Astrocyte of the cerebellum (primary cell): ENCODE measurements around the gene CACNA2D3.

Experiments
- DNase-seq: peaks from one replicate; pipeline ENCODE4 v3.0.0-alpha.2; 2011; ENCODE audit warnings: low read depth
- H3K4me3 ChIP-seq: 2 replicates; pipeline ENCODE4 v1.5.1; 2011; ENCODE audit warnings: mild to moderate bottlenecking, low read depth, low read length, moderate library complexity
- in situ Hi-C: cut with HindIII; loops from 2 replicates; pipeline ENCODE4 v1.10.0; 2017; ENCODE audit warnings: low sequenced_read_pairs
- TF ChIP-seq, protein P1 (sequence below): IDR thresholded peaks from 2 replicates; pipeline ENCODE4 v1.5.1; 2012; ENCODE audit warnings: low read length, low read depth, moderate library complexity, mild to moderate bottlenecking; ENCODE audit errors: missing control alignments

CACNA2D3 gene

DNA sequence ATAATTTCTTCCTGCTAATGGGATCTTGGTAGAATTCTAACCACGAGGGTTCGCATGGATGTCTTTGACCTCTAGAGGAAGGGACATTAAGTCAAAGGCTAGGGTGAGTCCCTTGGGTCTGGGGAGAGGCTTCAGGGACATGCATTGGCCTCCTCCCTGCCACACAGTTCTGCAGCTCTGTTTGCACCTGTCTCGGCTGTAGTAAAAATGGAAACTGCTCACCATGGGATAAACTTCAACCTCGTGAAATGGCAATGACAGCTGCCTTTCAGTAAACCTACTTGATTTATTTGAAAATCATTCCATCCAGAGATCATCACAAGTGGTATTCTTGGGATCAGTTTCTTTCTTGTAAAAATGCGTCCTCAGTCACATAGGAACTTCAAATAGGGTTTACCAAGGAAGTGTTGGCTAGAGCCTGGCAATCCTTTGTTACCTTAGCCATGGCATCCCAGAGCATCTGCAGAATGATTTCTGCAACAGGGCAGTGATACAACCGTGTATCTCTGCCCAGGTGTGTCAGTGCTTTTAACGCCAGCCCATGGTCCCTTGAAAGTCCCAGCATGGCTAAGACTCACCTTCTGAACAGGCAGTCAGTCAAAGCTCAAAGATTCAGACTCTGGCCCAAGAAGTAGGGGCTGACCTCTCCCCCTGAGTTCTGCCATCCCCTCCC lies 819.5 kb downstream of the CACNA2D3 start:
- TF ChIP-seq, protein P1, sequence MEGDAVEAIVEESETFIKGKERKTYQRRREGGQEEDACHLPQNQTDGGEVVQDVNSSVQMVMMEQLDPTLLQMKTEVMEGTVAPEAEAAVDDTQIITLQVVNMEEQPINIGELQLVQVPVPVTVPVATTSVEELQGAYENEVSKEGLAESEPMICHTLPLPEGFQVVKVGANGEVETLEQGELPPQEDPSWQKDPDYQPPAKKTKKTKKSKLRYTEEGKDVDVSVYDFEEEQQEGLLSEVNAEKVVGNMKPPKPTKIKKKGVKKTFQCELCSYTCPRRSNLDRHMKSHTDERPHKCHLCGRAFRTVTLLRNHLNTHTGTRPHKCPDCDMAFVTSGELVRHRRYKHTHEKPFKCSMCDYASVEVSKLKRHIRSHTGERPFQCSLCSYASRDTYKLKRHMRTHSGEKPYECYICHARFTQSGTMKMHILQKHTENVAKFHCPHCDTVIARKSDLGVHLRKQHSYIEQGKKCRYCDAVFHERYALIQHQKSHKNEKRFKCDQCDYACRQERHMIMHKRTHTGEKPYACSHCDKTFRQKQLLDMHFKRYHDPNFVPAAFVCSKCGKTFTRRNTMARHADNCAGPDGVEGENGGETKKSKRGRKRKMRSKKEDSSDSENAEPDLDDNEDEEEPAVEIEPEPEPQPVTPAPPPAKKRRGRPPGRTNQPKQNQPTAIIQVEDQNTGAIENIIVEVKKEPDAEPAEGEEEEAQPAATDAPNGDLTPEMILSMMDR, result no peak
- DNase-seq, result no peak
- in situ Hi-C loops, result no loop called here
- no peak overlapping the region for H3K4me3 ChIP-seq

DNA sequence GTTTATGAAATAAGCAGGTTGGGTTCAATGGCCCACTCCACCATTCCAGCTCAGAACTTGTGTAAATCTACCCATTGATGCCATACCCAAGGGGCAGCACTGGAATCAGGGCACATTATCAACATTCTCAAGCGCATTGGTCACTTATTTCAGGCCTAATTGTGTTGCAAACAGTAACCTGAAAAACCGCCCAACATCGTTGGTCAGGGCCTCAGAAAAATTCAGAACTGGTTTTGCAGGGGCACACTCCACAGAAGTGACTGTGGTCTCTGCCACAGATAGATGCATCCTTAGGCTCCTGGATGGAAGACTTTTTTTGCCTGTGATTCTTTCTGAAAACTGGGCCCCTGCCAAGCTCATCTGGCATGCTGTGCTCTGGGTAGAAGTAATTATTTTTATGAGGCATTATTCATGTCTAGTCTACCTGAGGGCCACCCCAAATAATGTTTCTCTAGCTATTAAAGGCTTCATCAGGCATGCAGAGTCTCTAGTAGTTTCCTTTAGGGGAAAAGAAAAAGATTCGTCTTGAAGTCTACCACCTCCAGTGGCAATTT lies 827.2 kb downstream of the CACNA2D3 start:
- TF ChIP-seq, protein P1, result no peak
- H3K4me3 ChIP-seq, result no peak overlapping the region
- no peak for DNase-seq
- in situ Hi-C loops, result loop anchor here (25.0 kb wide), 1 partner anchor 538 kb away; the partner anchor contains the start of gene WNT5A

DNA sequence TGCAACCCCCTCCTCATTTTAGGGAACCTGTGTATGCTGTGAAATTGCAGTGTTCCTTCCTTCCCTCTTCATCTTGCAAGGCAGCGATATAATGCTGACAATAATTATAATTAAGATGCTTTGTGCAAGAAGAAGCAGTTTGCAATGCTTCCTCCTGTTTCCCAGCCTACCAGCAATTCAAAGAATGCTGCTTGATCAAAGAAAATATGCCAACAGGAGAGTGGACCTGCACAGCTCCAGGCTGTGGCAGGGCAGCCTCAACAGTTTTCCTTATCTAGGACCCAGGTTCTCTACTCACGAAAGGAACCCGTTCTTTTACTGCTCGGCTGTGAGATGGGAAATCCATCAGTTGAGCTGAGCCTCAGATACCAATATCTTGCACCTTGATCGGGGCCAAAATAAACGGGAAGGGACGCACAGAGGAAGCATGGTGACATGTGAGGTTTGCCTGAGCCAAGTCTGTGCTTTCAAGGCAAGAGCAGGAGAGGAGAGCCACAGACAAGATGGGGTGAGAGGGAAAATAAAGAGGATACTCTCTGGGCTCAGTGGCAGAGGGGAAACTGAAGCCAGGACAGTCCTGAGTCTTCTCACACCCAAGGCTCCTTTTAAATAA lies 828.1 kb downstream of the CACNA2D3 start:
- DNase-seq, result no peak
- no peak overlapping the region for H3K4me3 ChIP-seq
- in situ Hi-C loops, result loop anchor here (25.0 kb wide), 1 partner anchor 537 kb away; the partner anchor contains the start of gene WNT5A
- TF ChIP-seq, protein P1, result no peak

DNA sequence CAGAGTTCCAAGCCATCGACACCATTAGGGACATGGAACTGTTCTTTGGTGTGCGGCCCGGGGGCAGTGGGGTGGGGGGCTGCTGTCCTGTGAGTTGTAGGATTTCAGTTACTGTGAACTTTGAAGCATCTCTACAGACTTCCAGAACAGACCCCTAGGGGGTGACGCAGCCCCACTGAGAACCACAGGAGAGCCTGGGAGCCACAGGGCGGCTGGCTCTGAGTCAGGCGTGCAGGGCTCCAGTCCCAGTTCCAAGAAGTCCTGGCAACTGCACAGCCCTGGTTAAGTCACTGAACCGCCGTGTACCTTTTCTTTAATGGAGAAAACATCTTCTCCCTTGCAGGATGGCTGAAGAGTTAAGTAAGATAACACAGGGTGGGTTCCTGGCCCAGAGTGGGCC lies 829.1 kb downstream of the CACNA2D3 start:
- H3K4me3 ChIP-seq, result no peak overlapping the region
- DNase-seq, result peak; percentile 93
- TF ChIP-seq, protein P1, result peak; percentile 77
- in situ Hi-C loops, result loop anchor here (25.0 kb wide), 1 partner anchor 536 kb away; the partner anchor contains the start of gene WNT5A

DNA sequence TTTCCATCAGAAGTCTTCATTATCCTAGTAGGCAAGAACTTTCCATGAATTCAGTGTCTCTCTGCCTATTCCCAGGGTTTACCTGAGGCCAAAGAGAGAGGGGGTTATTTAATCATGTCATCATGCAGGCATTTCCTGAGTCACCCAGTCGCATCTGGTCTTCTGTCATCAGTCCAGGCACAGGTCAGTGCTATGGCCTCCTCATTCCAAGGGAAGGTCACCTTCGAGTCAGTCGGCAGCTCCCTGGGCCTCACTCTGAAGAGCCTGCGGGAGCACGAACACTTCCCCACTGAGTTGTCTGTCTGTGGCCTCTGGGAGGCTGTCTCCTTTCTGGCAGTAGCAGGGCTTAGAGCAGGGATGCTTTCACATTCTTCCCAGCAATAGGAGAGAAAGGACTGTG lies 831.7 kb downstream of the CACNA2D3 start:
- TF ChIP-seq, protein P1, result no peak
- H3K4me3 ChIP-seq, result no peak overlapping the region
- in situ Hi-C loops, result loop anchor here (25.0 kb wide), 1 partner anchor 533 kb away; the partner anchor contains the start of gene WNT5A
- peak; percentile 63 for DNase-seq

DNA sequence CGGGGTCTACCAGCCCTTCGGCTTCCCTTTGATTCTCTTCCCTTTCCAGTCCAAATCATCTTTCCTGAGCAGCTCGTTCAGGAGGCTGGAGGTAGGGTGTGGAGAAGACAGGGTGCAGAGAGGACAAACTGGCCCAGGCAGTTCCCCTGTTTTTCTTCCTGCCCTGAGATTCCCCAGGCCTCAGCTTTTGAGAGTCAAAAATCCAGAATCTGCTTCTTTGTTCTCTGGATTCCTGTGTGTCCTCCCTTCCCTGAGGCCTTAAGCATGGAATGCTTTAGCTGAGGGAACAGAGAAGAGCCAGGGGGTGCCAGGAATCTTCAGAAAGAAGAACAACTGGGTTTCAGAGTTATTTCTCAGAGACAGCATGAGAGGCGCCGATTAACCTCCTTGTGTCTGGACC lies 832.2 kb downstream of the CACNA2D3 start:
- no peak for DNase-seq
- TF ChIP-seq, protein P1, result no peak
- no peak overlapping the region for H3K4me3 ChIP-seq
- in situ Hi-C loops, result loop anchor here (25.0 kb wide), 1 partner anchor 533 kb away; the partner anchor contains the start of gene WNT5A
